HepG2 (cell line): Measurements from ENCODE around the gene TMTC2.

Experiments used
- ATM ChIP-seq: fragments of 450-650 bp; IDR thresholded peaks from 2 replicates; pipeline ENCODE4 v1.7.1; 2017; ENCODE audit warnings: mild to moderate bottlenecking, borderline replicate concordance
- EP300 ChIP-seq, 3 experiments: sonication (generic) in 1 of 3; formaldehyde crosslinking in 1 of 3; IDR thresholded peaks; 2 replicates each; pipeline versions ENCODE4 v1.5.1 to v1.6.1; 2011 to 2020; ENCODE audit warnings: low read depth in 2 of 3, low read length in 2 of 3, borderline replicate concordance in 1 of 3, improper control_type of control experiment in 1 of 3, mild to moderate bottlenecking in 1 of 3, missing genetic modification reagents in 1 of 3, moderate library complexity in 1 of 3
- ZKSCAN5 ChIP-seq: sonication (generic); formaldehyde crosslinking; IDR thresholded peaks from 2 replicates; pipeline ENCODE4 v1.5.1; 2020; ENCODE audit warnings: mild to moderate bottlenecking, missing genetic modification reagents
- ZSCAN30 ChIP-seq: sonication (generic); formaldehyde crosslinking; IDR thresholded peaks from 2 replicates; pipeline ENCODE4 v1.5.0; 2020; ENCODE audit warnings: mild to moderate bottlenecking, missing genetic modification reagents

DNA sequence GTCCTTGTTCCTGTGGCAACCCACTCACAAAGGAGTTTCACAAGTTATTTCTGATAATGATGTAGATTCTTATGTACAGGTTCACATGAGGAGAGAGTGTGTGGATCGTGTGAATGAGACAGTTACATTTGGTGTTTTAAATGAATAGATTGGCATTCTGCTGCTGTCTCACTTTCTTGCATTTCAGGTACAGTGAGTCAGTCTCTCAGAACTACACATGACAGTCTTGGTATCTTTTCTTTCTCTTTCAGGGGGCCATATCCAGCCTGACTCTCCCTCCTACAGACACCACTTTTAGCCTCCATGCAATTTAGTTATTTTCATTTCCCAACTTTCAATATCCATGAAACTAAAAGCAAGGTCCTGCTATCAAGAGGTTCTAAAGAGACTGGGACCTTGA lies 19.9 kb upstream of the TMTC2 start:
- TF ChIP-seq ZSCAN30 (no peak), ATM (no peak), ZKSCAN5 (CRISPR knock-in tag) (no peak), EP300 (IDR thresholded peaks at IDR 0.05; ENCODE audit: low read depth in 2 of 2, low read length in 2 of 2) (no peak), EP300 (CRISPR knock-in tag; IDR thresholded peaks at IDR 0.05; ENCODE audit: borderline replicate concordance) (no peak)
